ENCODE results near the gene ZBTB7C.

Gene ZBTB7C

GRCh38 chr18:48151421-48152065, 257.6 kb downstream of the ZBTB7C start:
- TF ChIP-seq CTCF (conservative IDR thresholded peaks at IDR 0.05; ENCODE audit: low read length), result no peak
- H3K4me3 ChIP-seq (ENCODE audit: low read length), result no peak overlapping the region
- DNase-seq (ENCODE audit: low read depth), result no peak

- no peak for TF ChIP-seq CTCF (conservative IDR thresholded peaks at IDR 0.05; ENCODE audit: low read length)
- H3K4me3 ChIP-seq (ENCODE audit: low read length), result no peak overlapping the region
- DNase-seq (ENCODE audit: low read depth), result no peak
These were observed 260.0 kb downstream of the ZBTB7C start for GRCh38 chr18:48149020-48149685.

GRCh38 chr18:48142994-48143393, 266.2 kb downstream of the ZBTB7C start:
- DNase-seq (ENCODE audit: low read depth), result no peak
- no peak overlapping the region for H3K4me3 ChIP-seq (ENCODE audit: low read length)
- TF ChIP-seq CTCF (conservative IDR thresholded peaks at IDR 0.05; ENCODE audit: low read length), result no peak

- no peak for DNase-seq (ENCODE audit: low read depth)
- no peak overlapping the region for H3K4me3 ChIP-seq (ENCODE audit: low read length)
- TF ChIP-seq CTCF (conservative IDR thresholded peaks at IDR 0.05; ENCODE audit: low read length), result no peak
These were observed 266.8 kb downstream of the ZBTB7C start for GRCh38 chr18:48142353-48142752.

GRCh38 chr18:48140731-48141130, 268.5 kb downstream of the ZBTB7C start:
- H3K4me3 ChIP-seq (ENCODE audit: low read length), result no peak overlapping the region
- no peak for DNase-seq (ENCODE audit: low read depth)
- no peak for TF ChIP-seq CTCF (conservative IDR thresholded peaks at IDR 0.05; ENCODE audit: low read length)

- TF ChIP-seq CTCF (conservative IDR thresholded peaks at IDR 0.05; ENCODE audit: low read length), result no peak
- DNase-seq (ENCODE audit: low read depth), result no peak
- no peak overlapping the region for H3K4me3 ChIP-seq (ENCODE audit: low read length)
These were observed 269.5 kb downstream of the ZBTB7C start for GRCh38 chr18:48139431-48140347.

Measured in AG10803 (cell line).